BLaER1 treated with 17β-estradiol and CSF1 and Interleukin-3, amounts not matched to agents 10 nM and 100 nM (cell line): ENCODE results near the gene CEP57L1.
"Not testable (repeated sequence)": the region's sequence is repeated elsewhere in the genome, so short reads cannot be mapped to it uniquely, and the experiment has no call there.

Experiments used
- H3K27ac ChIP-seq, 11 experiments: shearing (Covaris generic); formaldehyde crosslinking; 2 replicates each; pipeline ENCODE4 v1.8.1; 2022
- H3K27me3 ChIP-seq, 11 experiments: shearing (Covaris generic); formaldehyde crosslinking; 2 replicates each; pipeline ENCODE4 v1.8.1; 2022
- H3K36me3 ChIP-seq, 11 experiments: shearing (Covaris generic); formaldehyde crosslinking; 2 replicates each; pipeline ENCODE4 v1.8.1; 2022
- H3K4me1 ChIP-seq, 10 experiments: shearing (Covaris generic); formaldehyde crosslinking; 2 replicates each; pipeline ENCODE4 v1.8.1; 2022
- H3K4me2 ChIP-seq, 11 experiments: shearing (Covaris generic); formaldehyde crosslinking; 2 replicates each; pipeline ENCODE4 v1.8.1; 2022
- H3K4me3 ChIP-seq, 10 experiments: shearing (Covaris generic); formaldehyde crosslinking; 2 replicates each; pipeline ENCODE4 v1.8.1; 2022
- H3K9ac ChIP-seq, 11 experiments: shearing (Covaris generic); formaldehyde crosslinking; 2 replicates each; pipeline ENCODE4 v1.8.1; 2022
- H3K9me3 ChIP-seq, 11 experiments: shearing (Covaris generic); formaldehyde crosslinking; replicated peaks in 1 of 11; 2 replicates each; pipeline ENCODE4 v1.8.1; 2022
- H4K20me1 ChIP-seq, 11 experiments: shearing (Covaris generic); formaldehyde crosslinking; 2 replicates each; pipeline ENCODE4 v1.8.1; 2022
- Cebpa-rat ChIP-seq, 11 experiments: shearing (Covaris generic); IDR thresholded peaks; 2 replicates each; pipeline ENCODE4 v1.8.1; 2022

Gene CEP57L1

DNA sequence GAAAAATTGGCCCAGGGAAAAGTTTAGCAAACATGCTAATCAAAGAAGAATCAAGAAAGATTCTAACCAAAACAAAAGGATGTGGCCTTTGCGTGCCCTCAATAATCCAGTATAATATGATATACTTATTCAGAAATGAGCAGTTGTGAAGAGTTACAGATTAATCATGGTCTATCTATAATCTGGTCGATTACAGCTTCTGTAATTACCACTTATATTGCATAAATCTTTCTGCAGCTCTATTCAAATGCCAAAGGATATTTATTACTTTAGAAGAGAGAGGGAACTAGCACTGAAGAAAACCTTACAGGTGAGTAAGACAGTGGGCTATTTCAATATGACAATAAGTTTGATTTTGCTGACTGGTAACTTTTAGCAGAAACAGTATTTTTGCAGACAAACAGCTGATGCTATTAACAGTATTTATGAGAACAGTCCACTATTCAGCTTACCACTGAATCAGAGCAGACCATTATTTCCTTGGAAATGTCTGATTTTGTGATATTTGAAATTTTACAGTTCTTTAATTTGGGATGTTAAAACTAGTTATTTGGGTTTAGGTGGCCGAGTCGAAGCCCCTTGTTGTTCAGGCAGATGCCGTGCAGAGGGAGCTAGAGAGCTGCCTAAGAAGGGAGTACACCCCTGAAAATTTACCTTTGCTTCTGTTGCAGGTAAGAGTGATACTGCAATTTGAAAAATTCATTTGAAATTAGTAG lies 92.2 kb downstream of the CEP57L1 start:
- TF ChIP-seq Cebpa-rat (IDR thresholded peaks at IDR 0.05): no peak
- peak overlapping the region in 2 of 11 experiments; percentile 6 to 7; a peak in 1 of 22 replicates for H3K4me2 ChIP-seq
- peaks cover 0 to 19% (median 11%) of the 10 kb centered on the region in 10 experiments; a peak in 11 of 20 replicates for H3K4me1 ChIP-seq
- no peak overlapping the region for H3K4me3 ChIP-seq
- no peak overlapping the region for H3K9ac ChIP-seq
- H4K20me1 ChIP-seq: no peaks in the 10 kb centered on the region
- peaks cover 0 to 13% (median 0%) of the 10 kb centered on the region in 11 experiments; a peak in 1 of 22 replicates for H3K36me3 ChIP-seq
- peaks cover 23 to 24% (median 24%) of the 10 kb centered on the region in 11 experiments for H3K9me3 ChIP-seq
- H3K27me3 ChIP-seq: no peaks in the 10 kb centered on the region
- no peak overlapping the region for H3K27ac ChIP-seq

GRCh38 chr6:109188115-109188411 lies 92.8 kb downstream of the CEP57L1 start:
- Histone ChIP-seq H3K4me1 (peaks cover 0 to 18% (median 10%) of the 10 kb centered on the region in 10 experiments; a peak in 11 of 20 replicates), H3K9me3 (peaks cover 28 to 29% (median 29%) of the 10 kb centered on the region in 11 experiments), H3K4me3 (no peak overlapping the region), H3K9ac (no peak overlapping the region), H4K20me1 (no peaks in the 10 kb centered on the region), H3K4me2 (peak overlapping the region in 2 of 11 experiments; percentile 6 to 21; a peak in 1 of 22 replicates), H3K36me3 (peaks cover 0 to 13% (median 0%) of the 10 kb centered on the region in 11 experiments; a peak in 1 of 22 replicates), H3K27ac (no peak overlapping the region), H3K27me3 (no peaks in the 10 kb centered on the region)
- TF ChIP-seq Cebpa-rat (IDR thresholded peaks at IDR 0.05): no peak

DNA sequence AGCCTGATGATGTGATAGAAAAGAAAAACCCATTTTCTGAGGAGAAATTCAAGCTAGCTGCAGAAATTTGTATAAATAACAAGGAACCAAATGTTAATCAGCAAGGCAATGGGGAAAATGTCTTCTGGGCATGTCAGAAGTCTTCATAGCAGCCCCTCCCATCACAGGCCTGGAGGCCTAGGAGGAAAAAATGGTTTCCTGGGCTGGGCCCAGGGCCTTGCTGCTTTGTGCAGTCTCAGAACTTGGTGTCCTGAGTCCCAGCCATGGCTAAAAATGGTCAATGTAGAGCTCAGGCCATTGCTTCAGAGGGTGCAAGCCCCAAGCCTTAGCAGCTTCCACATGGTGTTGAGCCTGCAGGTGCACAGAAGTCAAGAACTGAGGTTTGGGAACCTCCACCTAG lies 96.1 kb downstream of the CEP57L1 start:
- H3K9ac ChIP-seq, H4K20me1 ChIP-seq, H3K27ac ChIP-seq, H3K4me2 ChIP-seq, H3K27me3 ChIP-seq: not testable (repeated sequence)
- Histone ChIP-seq H3K4me1 (peaks cover 0 to 19% (median 2%) of the 10 kb centered on the region in 10 experiments; a peak in 6 of 20 replicates), H3K9me3 (peaks cover 29 to 37% (median 32%) of the 10 kb centered on the region in 11 experiments), H3K36me3 (peaks cover 0 to 13% (median 0%) of the 10 kb centered on the region in 11 experiments; a peak in 1 of 22 replicates), H3K4me3 (0 out of 20 replicates have a peak overlapping the region, but pooled peaks of 1 of the 10 experiments have one; percentile 0)

DNA sequence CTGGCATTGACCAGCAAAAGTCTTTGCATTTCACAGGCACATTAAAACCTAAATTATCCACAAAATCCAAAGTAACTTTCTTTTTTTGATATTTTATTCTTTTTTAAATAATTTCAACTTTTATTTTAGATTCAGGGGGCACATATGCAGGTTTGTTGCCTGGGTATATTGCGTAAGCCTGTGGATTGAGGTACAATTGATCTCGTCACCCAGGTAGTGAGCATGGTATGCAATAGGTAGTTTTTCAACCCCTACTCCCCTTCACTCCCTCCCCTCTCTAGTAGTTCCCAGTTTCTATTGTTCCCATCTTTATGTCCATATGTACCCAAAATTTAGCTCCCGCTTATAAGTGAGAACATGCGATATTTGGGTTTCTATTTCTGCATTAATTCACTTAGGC lies 97.6 kb downstream of the CEP57L1 start:
- no peak overlapping the region for H3K4me3 ChIP-seq
- peaks cover 0 to 19% (median 2%) of the 10 kb centered on the region in 10 experiments; a peak in 6 of 20 replicates for H3K4me1 ChIP-seq
- H3K27me3 ChIP-seq: no peaks in the 10 kb centered on the region
- peaks cover 29 to 37% (median 32%) of the 10 kb centered on the region in 11 experiments for H3K9me3 ChIP-seq
- TF ChIP-seq Cebpa-rat (IDR thresholded peaks at IDR 0.05): peak in 1 of 11 experiments; percentile 59; a peak in 1 of 22 replicates
- H3K4me2 ChIP-seq: no peak overlapping the region
- H3K36me3 ChIP-seq: peaks cover 0 to 13% (median 0%) of the 10 kb centered on the region in 11 experiments; a peak in 1 of 22 replicates
- no peak overlapping the region for H3K9ac ChIP-seq
- H3K27ac ChIP-seq: no peak overlapping the region
- no peaks in the 10 kb centered on the region for H4K20me1 ChIP-seq

- H3K4me3 ChIP-seq: no peak overlapping the region
- no peak overlapping the region for H3K9ac ChIP-seq
- H4K20me1 ChIP-seq: no peaks in the 10 kb centered on the region
- H3K36me3 ChIP-seq: peaks cover 0 to 13% (median 0%) of the 10 kb centered on the region in 11 experiments; a peak in 1 of 22 replicates
- no peaks in the 10 kb centered on the region for H3K27me3 ChIP-seq
- no peak overlapping the region for H3K27ac ChIP-seq
- peaks cover 29 to 37% (median 32%) of the 10 kb centered on the region in 11 experiments for H3K9me3 ChIP-seq
- peak overlapping the region in 1 of 11 experiments; percentile 27; a peak in 1 of 22 replicates for H3K4me2 ChIP-seq
- H3K4me1 ChIP-seq: peaks cover 0 to 7% (median 0%) of the 10 kb centered on the region in 10 experiments; a peak in 1 of 20 replicates
- no peak for TF ChIP-seq Cebpa-rat (IDR thresholded peaks at IDR 0.05)
Measured at GRCh38 chr6:109194880-109195279, 99.6 kb downstream of the CEP57L1 start.

DNA sequence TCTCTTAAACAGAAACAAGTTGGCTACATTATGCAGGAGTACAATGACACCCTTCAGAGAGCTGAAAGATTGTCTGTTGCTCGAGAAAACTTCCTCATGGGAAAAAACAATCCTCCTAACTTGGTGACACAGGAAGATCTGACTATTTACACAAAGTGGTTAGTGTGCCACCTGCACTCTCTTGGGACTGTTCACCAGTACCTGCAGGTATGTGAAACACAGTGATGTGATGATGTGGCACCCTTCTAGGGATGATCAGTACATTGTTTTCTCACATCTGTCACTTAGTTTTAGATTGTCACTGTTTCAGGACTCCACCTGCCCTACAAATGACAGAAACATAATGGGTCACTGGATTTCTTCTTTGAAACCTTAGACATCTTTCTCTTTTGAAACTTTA lies 101.8 kb downstream of the CEP57L1 start:
- H3K9me3 ChIP-seq: peaks cover 10 to 19% (median 14%) of the 10 kb centered on the region in 11 experiments
- H3K9ac ChIP-seq: no peak overlapping the region
- H3K27ac ChIP-seq: no peak overlapping the region
- H3K36me3 ChIP-seq: 0 out of 22 replicates have a peak, but pooled peaks cover 0 to under 1% (median 0%) of the 10 kb centered on the region in 11 experiments
- no peak for TF ChIP-seq Cebpa-rat (IDR thresholded peaks at IDR 0.05)
- H3K4me2 ChIP-seq: no peak overlapping the region
- H3K4me3 ChIP-seq: no peak overlapping the region
- H4K20me1 ChIP-seq: no peaks in the 10 kb centered on the region
- peaks cover 0 to 7% (median 0%) of the 10 kb centered on the region in 10 experiments; a peak in 1 of 20 replicates for H3K4me1 ChIP-seq
- H3K27me3 ChIP-seq: no peaks in the 10 kb centered on the region

DNA sequence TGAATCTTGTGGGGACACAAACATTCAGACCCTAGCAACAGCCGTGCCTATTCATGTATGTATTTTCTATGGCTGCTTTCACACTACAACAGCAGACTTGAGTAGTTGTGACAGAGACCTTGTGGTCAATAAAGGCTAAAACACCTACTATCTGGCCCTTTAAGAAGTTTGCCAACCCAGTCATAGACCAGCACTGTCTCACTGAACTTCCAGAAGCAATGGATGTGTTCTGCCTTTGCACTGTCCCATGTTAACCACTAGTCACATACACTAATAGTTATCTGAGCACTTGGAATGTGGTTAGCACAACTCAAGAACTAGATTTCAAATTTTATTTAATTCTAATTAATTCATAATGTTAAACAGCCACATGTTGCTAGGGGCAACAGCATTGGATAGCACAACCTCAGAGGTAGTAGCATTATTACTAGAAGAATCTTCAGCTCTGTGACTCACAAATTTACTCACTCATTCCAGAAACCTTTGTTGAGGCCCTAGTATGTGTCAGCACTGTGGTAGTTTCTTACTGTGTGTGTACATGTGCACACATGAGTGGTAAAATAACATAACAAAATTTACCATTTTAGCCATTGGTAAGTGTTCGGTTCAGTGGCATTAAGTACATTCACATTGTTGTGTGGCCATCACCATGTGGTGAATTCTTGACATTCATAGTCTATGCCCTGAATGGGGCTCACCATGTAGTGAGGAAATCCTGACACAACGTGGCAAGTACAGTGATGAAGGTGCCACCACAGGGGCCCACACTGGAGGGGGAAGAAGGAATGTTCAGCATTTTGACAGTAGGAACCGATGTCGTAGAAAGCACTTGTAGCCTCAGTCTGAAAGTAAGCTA lies 107.3 kb downstream of the CEP57L1 start:
- H3K27ac ChIP-seq: no peak overlapping the region
- no peaks in the 10 kb centered on the region for H3K4me1 ChIP-seq
- TF ChIP-seq Cebpa-rat (IDR thresholded peaks at IDR 0.05): no peak
- no peaks in the 10 kb centered on the region for H3K27me3 ChIP-seq
- no peaks in the 10 kb centered on the region for H3K9me3 ChIP-seq
- H3K9ac ChIP-seq: no peak overlapping the region
- H3K4me3 ChIP-seq: no peak overlapping the region
- no peaks in the 10 kb centered on the region for H3K36me3 ChIP-seq
- H4K20me1 ChIP-seq: no peaks in the 10 kb centered on the region
- H3K4me2 ChIP-seq: no peak overlapping the region

DNA sequence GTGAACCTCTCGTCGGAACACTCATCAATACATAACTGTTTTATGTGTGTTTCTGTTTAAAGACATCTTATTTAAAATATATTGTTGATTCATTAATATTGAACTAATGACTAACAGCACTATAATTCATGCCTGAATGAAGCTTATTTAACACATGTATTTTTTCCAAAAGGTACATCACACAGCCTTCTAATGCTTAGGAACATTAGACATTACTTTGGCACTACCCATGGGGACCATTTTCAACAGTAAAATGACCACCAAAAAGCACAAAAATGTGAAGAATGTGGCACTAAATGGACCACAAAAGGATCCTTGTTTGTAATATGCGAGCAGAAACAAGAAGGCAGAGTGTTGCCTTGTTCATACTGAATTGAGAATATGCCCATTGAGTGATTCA lies 109.2 kb downstream of the CEP57L1 start:
- Histone ChIP-seq H3K27ac (no peak overlapping the region), H3K9me3 (no peaks in the 10 kb centered on the region), H3K9ac (no peak overlapping the region), H3K4me3 (no peak overlapping the region), H3K27me3 (no peaks in the 10 kb centered on the region), H4K20me1 (no peaks in the 10 kb centered on the region), H3K36me3 (no peaks in the 10 kb centered on the region), H3K4me1 (no peaks in the 10 kb centered on the region), H3K4me2 (no peak overlapping the region)
- no peak for TF ChIP-seq Cebpa-rat (IDR thresholded peaks at IDR 0.05)

- Histone ChIP-seq H3K27ac (no peak overlapping the region), H3K4me2 (no peak overlapping the region), H4K20me1 (no peaks in the 10 kb centered on the region), H3K4me3 (no peak overlapping the region), H3K4me1 (0 out of 20 replicates have a peak, but pooled peaks cover 0 to 2% (median 0%) of the 10 kb centered on the region in 10 experiments), H3K9me3 (peaks cover 31 to 57% (median 45%) of the 10 kb centered on the region in 11 experiments), H3K27me3 (no peaks in the 10 kb centered on the region), H3K36me3 (no peaks in the 10 kb centered on the region), H3K9ac (no peak overlapping the region)
- no peak for TF ChIP-seq Cebpa-rat (IDR thresholded peaks at IDR 0.05)
Measured at GRCh38 chr6:109212683-109213082, 117.4 kb downstream of the CEP57L1 start.
